Activated effector memory CD4-positive, alpha-beta T cell treated with anti-CD3 and anti-CD28 coated beads, Interleukin-2, amount 50 U/mL, for 16 hours (primary cell): ENCODE measurements around the gene TRIM75.
"Not testable (repeated sequence)": the region's sequence is repeated elsewhere in the genome, so short reads cannot be mapped to it uniquely, and the experiment has no call there.

Experiments used
- DNase-seq: peaks from one replicate; pipeline ENCODE4 v3.0.0-alpha.2; 2020

Gene TRIM75

GRCh38 chr4:165053645-165054044, at the start of gene TRIM75:
Gene TRIM75, plus strand, starts transcription at chr4:165053866. Its CDS starts 5,282 bp downstream, at chr4:165059148.
- DNase-seq = no peak

GRCh38 chr4:165005352-165005925, 48.2 kb upstream of the TRIM75 start:
- no peak for DNase-seq

GRCh38 chr4:165006456-165006855, 47.2 kb upstream of the TRIM75 start:
- no peak for DNase-seq

GRCh38 chr4:165006886-165007285, 46.8 kb upstream of the TRIM75 start:
- no peak for DNase-seq

- no peak for DNase-seq
These were observed 44.0 kb upstream of the TRIM75 start for GRCh38 chr4:165009493-165010227.

GRCh38 chr4:165010487-165010886, 43.2 kb upstream of the TRIM75 start:
- DNase-seq = no peak

- DNase-seq = no peak
These were observed 42.7 kb upstream of the TRIM75 start for GRCh38 chr4:165010991-165011390.

GRCh38 chr4:165011403-165011802, 42.3 kb upstream of the TRIM75 start:
- no peak for DNase-seq

GRCh38 chr4:165013691-165014090, 40.0 kb upstream of the TRIM75 start:
- DNase-seq = no peak

GRCh38 chr4:165016971-165017370, 36.7 kb upstream of the TRIM75 start:
- DNase-seq = no peak

- not testable (repeated sequence) for DNase-seq
These were observed 33.7 kb upstream of the TRIM75 start for GRCh38 chr4:165019995-165020394.

- DNase-seq = not testable (repeated sequence)
These were observed 27.9 kb upstream of the TRIM75 start for GRCh38 chr4:165025782-165026181.

- no peak for DNase-seq
These were observed 25.8 kb upstream of the TRIM75 start for GRCh38 chr4:165027762-165028402.

- no peak for DNase-seq
These were observed 22.0 kb upstream of the TRIM75 start, which contains the start of gene TRIM60 for GRCh38 chr4:165031436-165032211. Gene TRIM60, plus strand, starts transcription at chr4:165031999. Its CDS starts 8,074 bp downstream, at chr4:165040073.

GRCh38 chr4:165048170-165048569, 5.5 kb upstream of the TRIM75 start:
- DNase-seq = no peak

- no peak for DNase-seq
These were observed 1.0 kb upstream of the TRIM75 start for GRCh38 chr4:165052627-165053026.

- DNase-seq = no peak
These were observed 1.9 kb downstream of the TRIM75 start for GRCh38 chr4:165055601-165056000.

GRCh38 chr4:165058666-165059065, 5.0 kb downstream of the TRIM75 start:
- no peak for DNase-seq

GRCh38 chr4:165059386-165059785, 5.7 kb downstream of the TRIM75 start:
- no peak for DNase-seq

- DNase-seq = no peak
These were observed 7.3 kb downstream of the TRIM75 start for GRCh38 chr4:165060938-165061337.

GRCh38 chr4:165070560-165070959, 16.9 kb downstream of the TRIM75 start:
- no peak for DNase-seq

GRCh38 chr4:165073346-165073745, 19.7 kb downstream of the TRIM75 start:
- DNase-seq = not testable (repeated sequence)

GRCh38 chr4:165077034-165077578, 23.4 kb downstream of the TRIM75 start:
- DNase-seq = no peak
